Measurements from ENCODE around the gene DOLPP1. TPM values are rescaled to one million over a fixed set of nuclear protein-coding genes. Genes with fewer than 3 reads are reported as not detected.

The DOLPP1 gene
- total RNA-seq, 1 experiment from 2014 or later = 32.7 TPM

DNA sequence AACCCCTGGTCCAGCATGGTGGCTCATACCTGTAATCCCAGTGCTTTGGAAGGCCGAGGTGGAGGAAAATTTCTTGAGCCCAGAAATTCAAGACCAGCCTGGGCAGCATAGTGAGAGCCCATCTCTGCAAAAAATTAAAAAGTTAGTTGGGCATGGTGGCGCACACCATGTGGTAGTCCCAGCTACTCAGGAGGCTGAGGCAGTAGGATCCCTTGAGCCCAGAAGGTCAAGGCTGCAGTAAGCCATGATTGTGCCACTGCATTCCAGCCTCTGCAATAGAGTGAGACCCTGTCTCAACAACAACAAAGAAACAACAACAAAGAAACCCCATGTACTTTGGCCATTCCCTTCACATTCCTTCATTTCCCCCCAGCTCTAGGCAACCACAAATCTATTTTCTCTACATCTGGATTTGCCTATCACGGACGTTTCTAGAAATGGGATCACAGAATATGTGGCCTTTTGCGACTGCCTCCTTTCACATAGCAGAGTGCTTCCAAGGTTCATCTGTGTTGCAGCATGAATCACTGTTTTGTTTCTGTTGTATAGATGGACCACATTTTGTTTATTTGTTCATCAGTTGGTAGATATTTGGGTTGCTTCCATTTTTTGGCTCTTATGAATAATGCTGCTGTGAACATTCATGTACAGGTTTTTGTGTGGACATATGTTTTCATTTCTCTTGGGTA, 26.6 kb upstream of the DOLPP1 start:
- H3K4me3 Mint-ChIP-seq = no peak overlapping the region
- TF ChIP-seq FOXP1 (CRISPR knock-in tag; IDR thresholded peaks at IDR 0.05; ENCODE audit: borderline replicate concordance) = no peak
- no peak for TF ChIP-seq ZBTB21 (CRISPR knock-in tag; IDR thresholded peaks at IDR 0.05; ENCODE audit: borderline replicate concordance)
- TF ChIP-seq GABPB1 (CRISPR knock-in tag; IDR thresholded peaks at IDR 0.05) = no peak

DNA sequence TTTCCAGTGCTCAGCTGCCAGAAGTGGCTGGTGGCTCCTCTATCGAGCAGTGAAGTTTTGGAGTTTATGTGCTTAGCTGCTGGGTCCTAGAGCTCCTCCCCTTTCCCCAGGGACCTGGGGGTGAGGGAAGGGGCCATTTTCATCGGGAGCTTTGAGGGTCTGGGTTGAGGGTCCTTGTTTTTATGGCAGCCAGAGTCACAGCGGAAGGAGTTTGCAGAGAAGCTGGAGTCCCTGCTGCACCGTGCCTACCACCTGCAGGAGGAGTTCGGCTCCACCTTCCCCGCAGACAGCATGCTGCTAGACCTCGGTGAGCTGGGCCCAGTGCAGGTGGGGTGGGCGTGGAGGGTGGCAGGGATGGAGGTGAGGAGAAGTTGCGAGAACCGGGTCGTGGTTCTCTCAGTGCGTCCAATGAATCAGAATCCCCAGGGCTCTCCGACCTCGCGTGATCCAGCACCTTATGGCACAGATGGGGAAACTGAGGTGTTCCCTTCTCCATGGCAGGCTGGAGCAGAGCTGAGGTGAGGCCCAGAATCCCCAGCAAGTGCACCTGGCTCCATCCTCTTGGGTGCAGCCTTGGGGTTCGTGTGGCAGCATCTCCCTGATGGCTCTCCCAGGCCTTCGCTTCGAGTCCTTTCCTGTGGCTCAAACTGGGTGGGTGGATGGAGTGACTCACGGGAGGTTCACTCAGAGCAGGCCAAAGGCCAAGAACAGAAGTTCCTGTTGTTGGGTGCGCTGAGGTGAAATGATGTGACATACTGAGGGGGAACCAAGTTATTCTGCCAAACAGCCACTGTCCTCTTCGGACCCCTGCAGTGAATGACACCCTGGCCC, 21.7 kb upstream of the DOLPP1 start:
- TF ChIP-seq, protein P1, sequence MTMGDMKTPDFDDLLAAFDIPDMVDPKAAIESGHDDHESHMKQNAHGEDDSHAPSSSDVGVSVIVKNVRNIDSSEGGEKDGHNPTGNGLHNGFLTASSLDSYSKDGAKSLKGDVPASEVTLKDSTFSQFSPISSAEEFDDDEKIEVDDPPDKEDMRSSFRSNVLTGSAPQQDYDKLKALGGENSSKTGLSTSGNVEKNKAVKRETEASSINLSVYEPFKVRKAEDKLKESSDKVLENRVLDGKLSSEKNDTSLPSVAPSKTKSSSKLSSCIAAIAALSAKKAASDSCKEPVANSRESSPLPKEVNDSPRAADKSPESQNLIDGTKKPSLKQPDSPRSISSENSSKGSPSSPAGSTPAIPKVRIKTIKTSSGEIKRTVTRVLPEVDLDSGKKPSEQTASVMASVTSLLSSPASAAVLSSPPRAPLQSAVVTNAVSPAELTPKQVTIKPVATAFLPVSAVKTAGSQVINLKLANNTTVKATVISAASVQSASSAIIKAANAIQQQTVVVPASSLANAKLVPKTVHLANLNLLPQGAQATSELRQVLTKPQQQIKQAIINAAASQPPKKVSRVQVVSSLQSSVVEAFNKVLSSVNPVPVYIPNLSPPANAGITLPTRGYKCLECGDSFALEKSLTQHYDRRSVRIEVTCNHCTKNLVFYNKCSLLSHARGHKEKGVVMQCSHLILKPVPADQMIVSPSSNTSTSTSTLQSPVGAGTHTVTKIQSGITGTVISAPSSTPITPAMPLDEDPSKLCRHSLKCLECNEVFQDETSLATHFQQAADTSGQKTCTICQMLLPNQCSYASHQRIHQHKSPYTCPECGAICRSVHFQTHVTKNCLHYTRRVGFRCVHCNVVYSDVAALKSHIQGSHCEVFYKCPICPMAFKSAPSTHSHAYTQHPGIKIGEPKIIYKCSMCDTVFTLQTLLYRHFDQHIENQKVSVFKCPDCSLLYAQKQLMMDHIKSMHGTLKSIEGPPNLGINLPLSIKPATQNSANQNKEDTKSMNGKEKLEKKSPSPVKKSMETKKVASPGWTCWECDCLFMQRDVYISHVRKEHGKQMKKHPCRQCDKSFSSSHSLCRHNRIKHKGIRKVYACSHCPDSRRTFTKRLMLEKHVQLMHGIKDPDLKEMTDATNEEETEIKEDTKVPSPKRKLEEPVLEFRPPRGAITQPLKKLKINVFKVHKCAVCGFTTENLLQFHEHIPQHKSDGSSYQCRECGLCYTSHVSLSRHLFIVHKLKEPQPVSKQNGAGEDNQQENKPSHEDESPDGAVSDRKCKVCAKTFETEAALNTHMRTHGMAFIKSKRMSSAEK (CRISPR knock-in tag; IDR thresholded peaks at IDR 0.05; ENCODE audit: borderline replicate concordance) = no peak
- no peak for TF ChIP-seq OVOL2 (CRISPR knock-in tag; IDR thresholded peaks at IDR 0.05; ENCODE audit: borderline replicate concordance)
- no peak for TF ChIP-seq ZNF263 (CRISPR knock-in tag; IDR thresholded peaks at IDR 0.05; ENCODE audit: low read depth)
- TF ChIP-seq, protein P2, sequence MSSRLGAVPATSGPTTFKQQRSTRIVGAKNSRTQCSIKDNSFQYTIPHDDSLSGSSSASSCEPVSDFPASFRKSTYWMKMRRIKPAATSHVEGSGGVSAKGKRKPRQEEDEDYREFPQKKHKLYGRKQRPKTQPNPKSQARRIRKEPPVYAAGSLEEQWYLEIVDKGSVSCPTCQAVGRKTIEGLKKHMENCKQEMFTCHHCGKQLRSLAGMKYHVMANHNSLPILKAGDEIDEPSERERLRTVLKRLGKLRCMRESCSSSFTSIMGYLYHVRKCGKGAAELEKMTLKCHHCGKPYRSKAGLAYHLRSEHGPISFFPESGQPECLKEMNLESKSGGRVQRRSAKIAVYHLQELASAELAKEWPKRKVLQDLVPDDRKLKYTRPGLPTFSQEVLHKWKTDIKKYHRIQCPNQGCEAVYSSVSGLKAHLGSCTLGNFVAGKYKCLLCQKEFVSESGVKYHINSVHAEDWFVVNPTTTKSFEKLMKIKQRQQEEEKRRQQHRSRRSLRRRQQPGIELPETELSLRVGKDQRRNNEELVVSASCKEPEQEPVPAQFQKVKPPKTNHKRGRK (CRISPR knock-in tag; IDR thresholded peaks at IDR 0.05; ENCODE audit: borderline replicate concordance) = no peak
- DNase-seq (ENCODE audit: low spot score) = no peak
- H3K36me3 Mint-ChIP-seq = peaks cover 9% of the 10 kb centered on the region
- no peak overlapping the region for H3K4me3 Mint-ChIP-seq
- ChIA-PET CTCF (no interaction called here), POLR2A (interaction anchor here (0.6 kb wide), 1 partner anchor 16 kb away, joined by 6 read pairs; no protein-coding TSS in a partner anchor)
- H3K4me1 Mint-ChIP-seq = no peaks in the 10 kb centered on the region
- ATAC-seq = no peak
- H3K27ac Mint-ChIP-seq = no peak overlapping the region
- H3K9me3 Mint-ChIP-seq = no peaks in the 10 kb centered on the region
- H3K27me3 Mint-ChIP-seq (ENCODE audit: low read depth) = no peaks in the 10 kb centered on the region

More for the DNA sequence above, 26.6 kb upstream of the DOLPP1 start:
- Mint-ChIP-seq H3K4me1 (no peaks in the 10 kb centered on the region), H3K9me3 (no peaks in the 10 kb centered on the region), H3K27ac (peak overlapping the region; percentile 16; the same call in 1 of the 2 replicates), H3K27me3 (ENCODE audit: low read depth) (no peaks in the 10 kb centered on the region), H3K36me3 (peaks cover 8% of the 10 kb centered on the region)
- ChIA-PET CTCF (no interaction called here), POLR2A (interaction anchor here (0.6 kb wide), 1 partner anchor 45 kb away, joined by 3 read pairs; no protein-coding TSS in a partner anchor)
- DNase-seq (ENCODE audit: low spot score) (no peak), ATAC-seq (no peak)

DNA sequence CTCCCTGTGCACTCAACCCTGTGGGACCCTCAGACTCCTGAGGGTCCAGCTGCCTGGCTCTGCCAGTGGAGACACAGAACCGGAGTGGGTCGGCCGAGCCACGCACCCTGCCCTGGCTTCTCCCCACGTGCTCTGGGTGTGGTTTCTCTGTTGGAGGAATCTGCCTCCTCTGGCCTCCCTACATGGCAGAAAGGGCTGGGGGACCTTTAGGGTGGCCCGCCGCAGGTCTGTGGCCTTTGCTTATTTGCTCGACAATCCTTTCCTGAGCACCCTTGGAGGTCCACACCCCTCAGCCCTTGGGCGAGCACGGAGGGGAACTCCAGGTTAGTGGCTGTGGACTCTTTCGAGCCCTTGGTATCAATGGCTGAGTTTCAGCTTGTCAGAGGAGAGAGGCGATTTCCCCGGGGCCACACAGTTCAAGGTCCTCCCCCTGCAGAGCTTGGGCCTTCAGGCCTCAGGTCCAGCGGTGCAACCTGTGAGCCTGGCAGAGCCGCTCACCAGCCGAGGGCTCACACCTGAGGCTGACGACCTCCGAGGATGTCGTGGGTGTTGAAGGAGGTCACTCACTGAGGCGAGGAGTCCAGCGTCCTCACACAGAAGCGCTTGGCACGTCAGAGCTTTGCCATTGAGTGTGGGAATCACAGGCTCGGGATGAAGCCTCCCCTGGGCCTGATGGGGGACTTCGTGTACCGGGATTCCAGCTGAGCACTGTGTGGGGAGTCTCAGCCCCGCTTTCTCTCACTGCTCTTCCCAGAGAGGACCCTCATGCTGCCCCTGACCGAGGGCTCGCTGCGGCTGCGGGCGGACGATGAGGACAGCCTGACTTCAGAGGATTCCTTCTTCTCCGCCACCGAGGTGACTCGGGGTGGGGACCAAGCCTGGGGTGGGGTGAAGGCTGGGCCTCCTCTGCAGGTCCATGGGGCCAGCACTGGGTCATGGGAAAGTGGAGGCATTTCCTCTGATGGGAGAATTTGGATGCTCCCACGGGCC, 20.8 kb upstream of the DOLPP1 start:
- no peaks in the 10 kb centered on the region for H3K4me1 Mint-ChIP-seq
- no peaks in the 10 kb centered on the region for H3K9me3 Mint-ChIP-seq
- POLR2A ChIA-PET = interaction anchor here (0.6 kb wide), 1 partner anchor 17 kb away, joined by 6 read pairs; no protein-coding TSS in a partner anchor
- CTCF ChIA-PET = no interaction called here
- no peak for ATAC-seq
- H3K27ac Mint-ChIP-seq = no peak overlapping the region
- H3K4me3 Mint-ChIP-seq = no peak overlapping the region
- DNase-seq (ENCODE audit: low spot score) = no peak
- no peaks in the 10 kb centered on the region for H3K27me3 Mint-ChIP-seq (ENCODE audit: low read depth)
- peaks cover 12% of the 10 kb centered on the region for H3K36me3 Mint-ChIP-seq
- TF ChIP-seq NR2C2 (CRISPR knock-in tag; IDR thresholded peaks at IDR 0.05) (no peak), TCF7 (CRISPR knock-in tag; IDR thresholded peaks at IDR 0.05; ENCODE audit: low read depth) (no peak), ZNF232 (CRISPR knock-in tag; IDR thresholded peaks at IDR 0.05) (no peak), NFE2L1 (CRISPR knock-in tag; IDR thresholded peaks at IDR 0.05) (no peak), ATF1 (CRISPR knock-in tag; IDR thresholded peaks at IDR 0.05) (no peak), NR1H2 (CRISPR knock-in tag; IDR thresholded peaks at IDR 0.05) (no peak), ZNF263 (CRISPR knock-in tag; IDR thresholded peaks at IDR 0.05; ENCODE audit: low read depth) (no peak), FOXP1 (CRISPR knock-in tag; IDR thresholded peaks at IDR 0.05; ENCODE audit: borderline replicate concordance) (no peak)
- TF ChIP-seq, protein P3, sequence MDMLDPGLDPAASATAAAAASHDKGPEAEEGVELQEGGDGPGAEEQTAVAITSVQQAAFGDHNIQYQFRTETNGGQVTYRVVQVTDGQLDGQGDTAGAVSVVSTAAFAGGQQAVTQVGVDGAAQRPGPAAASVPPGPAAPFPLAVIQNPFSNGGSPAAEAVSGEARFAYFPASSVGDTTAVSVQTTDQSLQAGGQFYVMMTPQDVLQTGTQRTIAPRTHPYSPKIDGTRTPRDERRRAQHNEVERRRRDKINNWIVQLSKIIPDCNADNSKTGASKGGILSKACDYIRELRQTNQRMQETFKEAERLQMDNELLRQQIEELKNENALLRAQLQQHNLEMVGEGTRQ (CRISPR knock-in tag; IDR thresholded peaks at IDR 0.05) = no peak
- TF ChIP-seq, protein P4, sequence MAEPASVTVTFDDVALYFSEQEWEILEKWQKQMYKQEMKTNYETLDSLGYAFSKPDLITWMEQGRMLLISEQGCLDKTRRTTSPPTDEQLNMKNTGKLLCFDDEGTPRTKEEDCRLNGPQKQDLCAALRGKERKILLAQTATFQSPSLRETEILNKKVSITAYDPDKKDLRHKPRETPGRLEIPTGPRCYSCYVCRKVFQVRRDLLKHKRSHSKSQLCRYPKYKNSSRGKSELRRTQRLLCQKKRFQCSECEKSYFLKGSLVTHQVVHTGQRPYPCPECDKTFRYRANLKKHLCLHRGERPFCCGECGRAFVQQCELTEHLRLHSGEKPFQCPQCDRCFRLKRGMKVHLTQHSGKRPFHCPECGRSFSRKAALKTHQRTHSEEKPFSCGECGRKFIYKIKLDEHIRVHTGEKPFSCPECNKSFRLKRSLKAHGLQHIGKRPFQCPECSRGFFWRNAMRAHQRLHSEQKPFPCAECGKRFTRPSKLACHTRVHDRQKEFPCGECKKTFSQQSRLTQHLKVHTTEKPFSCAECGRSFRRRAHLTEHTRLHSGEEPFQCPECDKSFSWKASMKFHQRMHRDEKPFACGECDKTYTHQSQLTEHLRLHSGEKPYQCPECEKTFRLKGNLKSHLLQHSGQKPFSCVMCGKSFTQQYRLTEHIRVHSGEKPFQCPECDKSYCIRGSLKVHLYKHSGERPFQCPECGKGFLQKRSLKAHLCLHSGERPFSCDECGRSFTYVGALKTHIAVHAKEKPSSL (CRISPR knock-in tag; conservative IDR thresholded peaks at IDR 0.05) = no peak
- TF ChIP-seq, protein P5, sequence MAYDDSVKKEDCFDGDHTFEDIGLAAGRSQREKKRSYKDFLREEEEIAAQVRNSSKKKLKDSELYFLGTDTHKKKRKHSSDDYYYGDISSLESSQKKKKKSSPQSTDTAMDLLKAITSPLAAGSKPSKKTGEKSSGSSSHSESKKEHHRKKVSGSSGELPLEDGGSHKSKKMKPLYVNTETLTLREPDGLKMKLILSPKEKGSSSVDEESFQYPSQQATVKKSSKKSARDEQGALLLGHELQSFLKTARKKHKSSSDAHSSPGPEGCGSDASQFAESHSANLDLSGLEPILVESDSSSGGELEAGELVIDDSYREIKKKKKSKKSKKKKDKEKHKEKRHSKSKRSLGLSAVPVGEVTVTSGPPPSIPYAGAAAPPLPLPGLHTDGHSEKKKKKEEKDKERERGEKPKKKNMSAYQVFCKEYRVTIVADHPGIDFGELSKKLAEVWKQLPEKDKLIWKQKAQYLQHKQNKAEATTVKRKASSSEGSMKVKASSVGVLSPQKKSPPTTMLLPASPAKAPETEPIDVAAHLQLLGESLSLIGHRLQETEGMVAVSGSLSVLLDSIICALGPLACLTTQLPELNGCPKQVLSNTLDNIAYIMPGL (CRISPR knock-in tag; IDR thresholded peaks at IDR 0.05) = no peak

Data from WTC11 (cell line).